GM18951 (cell line): Measurements from ENCODE around the gene ANKDD1B.

Source experiments
- POLR2A ChIP-seq: IDR thresholded peaks from 4 replicates; pipeline ENCODE4 v1.6.1; 2011; ENCODE audit warnings: mild to moderate bottlenecking; ENCODE audit not compliant: insufficient read length, insufficient read depth; ENCODE audit errors: extremely low read depth
- in situ Hi-C: fragments of 300-500 bp; cut with MboI; formaldehyde crosslinking; loops from one replicate; pipeline ENCODE4 v1.12.0; 2022; ENCODE audit warnings: low sequenced_read_pairs, mixed read lengths, inconsistent platforms; ENCODE audit not compliant: unreplicated experiment

Gene ANKDD1B

DNA sequence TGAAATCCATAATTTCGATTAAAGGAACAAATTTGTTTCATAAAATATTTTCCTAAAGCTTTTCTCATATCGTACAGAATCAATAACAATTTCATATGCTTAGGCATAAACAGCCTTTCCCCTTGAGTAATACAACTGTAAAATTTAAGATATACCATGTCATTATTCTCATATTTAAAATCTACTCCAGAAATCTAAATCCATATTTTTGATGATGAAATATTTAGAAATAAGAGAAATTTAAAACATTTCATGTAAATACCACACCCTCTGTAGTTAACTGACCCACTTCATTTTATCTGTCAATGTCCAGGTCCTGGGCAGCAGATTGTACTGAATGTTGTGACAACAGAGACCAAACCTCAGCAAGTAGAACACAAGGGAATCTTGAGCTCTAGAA lies 100.8 kb downstream of the ANKDD1B start:
- TF ChIP-seq POLR2A = no peak
- in situ Hi-C loops = no loop called here

DNA sequence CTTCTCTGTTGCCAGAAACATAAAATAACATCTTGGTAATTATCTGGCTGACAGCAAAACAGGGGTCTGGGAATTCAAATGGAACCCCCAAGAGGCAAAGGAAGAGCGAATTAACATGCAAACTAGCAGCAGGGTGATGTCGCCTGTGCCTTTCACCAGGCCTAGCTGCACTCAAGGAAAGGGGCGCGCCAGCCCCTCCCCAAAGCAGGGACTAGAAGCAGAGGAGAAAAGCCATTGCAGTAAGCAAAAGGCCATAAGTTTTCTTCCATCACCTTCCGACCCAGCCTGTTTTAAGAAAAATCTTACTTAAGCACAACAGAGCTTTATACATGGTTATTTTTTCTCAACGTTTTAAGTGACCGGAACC lies 105.4 kb downstream of the ANKDD1B start:
- TF ChIP-seq POLR2A = no peak
- in situ Hi-C loops = no loop called here

GRCh38 chr5:75717082-75717922 lies 106.0 kb downstream of the ANKDD1B start, which contains the start of gene POC5:
POC5 (minus strand) TSS chr5:75717437; CDS start chr5:75712937, 4,500 bp downstream.
- TF ChIP-seq POLR2A = peak; percentile 91
- in situ Hi-C loops = no loop called here

DNA sequence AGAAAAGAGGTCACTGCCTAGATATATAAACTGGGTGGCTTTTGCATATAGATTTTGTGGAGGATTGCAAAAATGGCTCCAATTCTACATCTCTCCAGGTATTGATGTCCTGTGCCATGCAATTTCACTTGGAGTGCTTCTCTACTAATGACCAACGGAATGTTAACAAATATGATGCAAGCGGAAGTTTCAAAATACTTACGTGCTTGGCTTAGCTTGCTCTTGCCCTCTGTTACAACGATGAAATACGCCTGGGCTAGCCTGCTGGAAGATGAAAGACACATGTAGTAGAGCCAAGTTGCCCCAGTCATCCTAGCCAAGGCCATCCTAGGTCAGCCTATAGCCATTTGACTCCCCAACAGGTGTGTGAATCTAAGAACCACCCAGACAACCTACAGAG lies 109.6 kb downstream of the ANKDD1B start:
- no peak for TF ChIP-seq POLR2A
- in situ Hi-C loops = no loop called here
